Loucy (cell line): ENCODE data around the gene RFNG.

Source experiments
- H2AFZ ChIP-seq: fragments of 200-600 bp; sonication (generic); 2 replicates; pipeline ENCODE4 v1.6.0; 2016; ENCODE audit warnings: antibody characterized with exemption, mild to moderate bottlenecking, low read length, moderate library complexity
- H3F3A ChIP-seq: fragments of 200-600 bp; 2 replicates; pipeline ENCODE4 v1.6.0; 2016; ENCODE audit warnings: antibody characterized with exemption, low read depth, mild to moderate bottlenecking
- H3K27me3 ChIP-seq: fragments of 200-600 bp; sonication (generic); 2 replicates; pipeline ENCODE4 v1.6.1; 2014; ENCODE audit warnings: low read length, mild to moderate bottlenecking; ENCODE audit not compliant: insufficient read depth, poor library complexity, severe bottlenecking
- H3K36me3 ChIP-seq: fragments of 200-600 bp; sonication (generic); 2 replicates; pipeline ENCODE4 v1.6.1; 2016; ENCODE audit warnings: low read length; ENCODE audit not compliant: insufficient read depth
- H3K4me1 ChIP-seq: fragments of 200-600 bp; sonication (generic); 2 replicates; pipeline ENCODE4 v1.5.1; 2014; ENCODE audit warnings: low read length, mild to moderate bottlenecking; ENCODE audit not compliant: insufficient read depth, poor library complexity, severe bottlenecking
- H3K4me2 ChIP-seq: fragments of 200-600 bp; sonication (generic); 2 replicates; pipeline ENCODE4 v1.6.0; 2014; ENCODE audit warnings: antibody characterized with exemption, low read length, low read depth, mild to moderate bottlenecking; ENCODE audit not compliant: poor library complexity, severe bottlenecking
- H3K4me3 ChIP-seq: fragments of 200-600 bp; sonication (generic); 2 replicates; pipeline ENCODE4 v1.5.1; 2014; ENCODE audit warnings: low read length, mild to moderate bottlenecking, mixed read lengths; ENCODE audit not compliant: poor library complexity, severe bottlenecking
- H3K79me2 ChIP-seq: fragments of 200-600 bp; sonication (generic); 2 replicates; pipeline ENCODE4 v1.6.1; 2014; ENCODE audit warnings: low read length; ENCODE audit not compliant: insufficient read depth
- H3K9ac ChIP-seq: fragments of 200-600 bp; sonication (generic); 2 replicates; pipeline ENCODE4 v1.6.0; 2014; ENCODE audit warnings: mild to moderate bottlenecking, low read depth, low read length, moderate library complexity; ENCODE audit not compliant: poor library complexity, severe bottlenecking
- H3K9me2 ChIP-seq: fragments of 200-600 bp; sonication (generic); replicated peaks from 2 replicates; pipeline ENCODE4 v1.6.1; 2016; ENCODE audit warnings: low read depth, low read length, mixed read lengths
- H3K9me3 ChIP-seq: fragments of 200-600 bp; sonication (generic); 2 replicates; pipeline ENCODE4 v1.6.1; 2014; ENCODE audit warnings: mild to moderate bottlenecking, antibody characterized with exemption, low read length, low read depth; ENCODE audit not compliant: insufficient read depth
- H4K20me1 ChIP-seq: fragments of 200-600 bp; sonication (generic); 2 replicates; pipeline ENCODE4 v1.6.0; 2014; ENCODE audit warnings: antibody characterized with exemption, low read length, mild to moderate bottlenecking; ENCODE audit not compliant: insufficient read depth, poor library complexity, severe bottlenecking
- EZH2phosphoT487 ChIP-seq: fragments of 200-600 bp; IDR thresholded peaks from 2 replicates; pipeline ENCODE4 v1.6.1; 2018; ENCODE audit warnings: antibody characterized with exemption, mild to moderate bottlenecking, moderate library complexity, borderline replicate concordance
- TF ChIP-seq, protein P1 (sequence below): fragments of 200-600 bp; sonication (generic); conservative IDR thresholded peaks from 2 replicates; pipeline ENCODE4 v1.5.1; 2014; ENCODE audit warnings: mild to moderate bottlenecking, antibody characterized with exemption, low read length

RFNG gene

DNA sequence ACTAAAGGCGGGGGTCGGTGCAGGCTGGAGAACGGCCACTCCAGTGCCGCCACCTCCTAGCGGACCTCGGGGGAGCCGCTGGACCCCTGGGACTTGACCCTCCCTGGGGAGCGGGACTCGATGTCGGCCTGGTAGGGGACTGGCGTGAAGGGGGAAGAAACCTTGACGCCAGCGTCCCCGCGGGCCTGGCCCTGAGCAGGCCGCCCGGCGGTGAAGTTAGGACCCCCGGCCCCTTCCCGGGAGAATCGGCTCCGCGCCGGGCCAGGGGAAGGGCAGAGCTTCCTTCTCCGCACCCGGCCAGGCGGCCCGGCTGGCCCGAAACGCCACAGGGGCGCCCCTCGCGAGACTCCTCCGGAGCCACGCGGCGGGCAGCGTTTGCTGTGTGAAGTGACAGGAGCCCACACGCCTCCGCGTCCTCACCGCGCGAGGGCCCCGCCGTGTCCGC lies 13.6 kb upstream of the RFNG start:
- H3K4me3 ChIP-seq, result peak overlapping the region; percentile 98
- H3K4me2 ChIP-seq, result peak overlapping the region; percentile 95
- no peak overlapping the region for H2AFZ ChIP-seq
- no peaks in the 10 kb centered on the region for H3K9me2 ChIP-seq
- H4K20me1 ChIP-seq, result peaks cover 4% of the 10 kb centered on the region
- no peaks in the 10 kb centered on the region for H3F3A ChIP-seq
- H3K9me3 ChIP-seq, result no peaks in the 10 kb centered on the region
- no peaks in the 10 kb centered on the region for H3K27me3 ChIP-seq
- H3K4me1 ChIP-seq, result peaks cover 14% of the 10 kb centered on the region
- peaks cover 21% of the 10 kb centered on the region for H3K79me2 ChIP-seq
- no peak for TF ChIP-seq EZH2phosphoT487
- TF ChIP-seq, protein P1, sequence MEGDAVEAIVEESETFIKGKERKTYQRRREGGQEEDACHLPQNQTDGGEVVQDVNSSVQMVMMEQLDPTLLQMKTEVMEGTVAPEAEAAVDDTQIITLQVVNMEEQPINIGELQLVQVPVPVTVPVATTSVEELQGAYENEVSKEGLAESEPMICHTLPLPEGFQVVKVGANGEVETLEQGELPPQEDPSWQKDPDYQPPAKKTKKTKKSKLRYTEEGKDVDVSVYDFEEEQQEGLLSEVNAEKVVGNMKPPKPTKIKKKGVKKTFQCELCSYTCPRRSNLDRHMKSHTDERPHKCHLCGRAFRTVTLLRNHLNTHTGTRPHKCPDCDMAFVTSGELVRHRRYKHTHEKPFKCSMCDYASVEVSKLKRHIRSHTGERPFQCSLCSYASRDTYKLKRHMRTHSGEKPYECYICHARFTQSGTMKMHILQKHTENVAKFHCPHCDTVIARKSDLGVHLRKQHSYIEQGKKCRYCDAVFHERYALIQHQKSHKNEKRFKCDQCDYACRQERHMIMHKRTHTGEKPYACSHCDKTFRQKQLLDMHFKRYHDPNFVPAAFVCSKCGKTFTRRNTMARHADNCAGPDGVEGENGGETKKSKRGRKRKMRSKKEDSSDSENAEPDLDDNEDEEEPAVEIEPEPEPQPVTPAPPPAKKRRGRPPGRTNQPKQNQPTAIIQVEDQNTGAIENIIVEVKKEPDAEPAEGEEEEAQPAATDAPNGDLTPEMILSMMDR, result no peak
- no peaks in the 10 kb centered on the region; the same call in 1 of the 2 replicates for H3K36me3 ChIP-seq
- peak overlapping the region; percentile 93 for H3K9ac ChIP-seq

- H2AFZ ChIP-seq, result no peak overlapping the region
These were observed 13.0 kb upstream of the RFNG start for GRCh38 chr17:82064433-82065192.

GRCh38 chr17:82063424-82064415 lies 12.1 kb upstream of the RFNG start:
- H2AFZ ChIP-seq, result no peak overlapping the region
- no peaks in the 10 kb centered on the region for H3K9me2 ChIP-seq
- peak overlapping the region; percentile 95 for H3K4me2 ChIP-seq
- peaks cover 4% of the 10 kb centered on the region for H4K20me1 ChIP-seq
- H3F3A ChIP-seq, result no peaks in the 10 kb centered on the region
- H3K4me3 ChIP-seq, result peak overlapping the region; percentile 98
- H3K9me3 ChIP-seq, result no peaks in the 10 kb centered on the region
- peaks cover 21% of the 10 kb centered on the region for H3K79me2 ChIP-seq
- TF ChIP-seq, protein P1, result no peak
- no peak for TF ChIP-seq EZH2phosphoT487
- peaks cover 14% of the 10 kb centered on the region for H3K4me1 ChIP-seq
- peaks cover 11% of the 10 kb centered on the region; the same call in 1 of the 2 replicates for H3K36me3 ChIP-seq
- no peaks in the 10 kb centered on the region for H3K27me3 ChIP-seq
- peak overlapping the region; percentile 93 for H3K9ac ChIP-seq

More at GRCh38 chr17:82064433-82065192, 13.0 kb upstream of the RFNG start:
- H3F3A ChIP-seq, result no peaks in the 10 kb centered on the region
- peak overlapping the region; percentile 95 for H3K4me2 ChIP-seq
- peaks cover 4% of the 10 kb centered on the region; the same call in 1 of the 2 replicates for H3K36me3 ChIP-seq
- H4K20me1 ChIP-seq, result peaks cover 4% of the 10 kb centered on the region
- no peaks in the 10 kb centered on the region for H3K27me3 ChIP-seq
- H3K9ac ChIP-seq, result peak overlapping the region; percentile 93
- peaks cover 14% of the 10 kb centered on the region for H3K4me1 ChIP-seq
- peaks cover 21% of the 10 kb centered on the region for H3K79me2 ChIP-seq
- H3K9me2 ChIP-seq, result no peaks in the 10 kb centered on the region
- TF ChIP-seq, protein P1, result no peak
- TF ChIP-seq EZH2phosphoT487, result no peak
- H3K9me3 ChIP-seq, result no peaks in the 10 kb centered on the region
- peak overlapping the region; percentile 98 for H3K4me3 ChIP-seq
